ENCODE results near the gene XPNPEP2. TPM values are rescaled to one million over a fixed set of nuclear protein-coding genes. Genes with fewer than 3 reads are reported as not detected.

XPNPEP2 gene
- total and polyA plus RNA-seq, 4 donors: 0.19 to 23.0 (median 4.9) TPM

- TF ChIP-seq, protein P1, sequence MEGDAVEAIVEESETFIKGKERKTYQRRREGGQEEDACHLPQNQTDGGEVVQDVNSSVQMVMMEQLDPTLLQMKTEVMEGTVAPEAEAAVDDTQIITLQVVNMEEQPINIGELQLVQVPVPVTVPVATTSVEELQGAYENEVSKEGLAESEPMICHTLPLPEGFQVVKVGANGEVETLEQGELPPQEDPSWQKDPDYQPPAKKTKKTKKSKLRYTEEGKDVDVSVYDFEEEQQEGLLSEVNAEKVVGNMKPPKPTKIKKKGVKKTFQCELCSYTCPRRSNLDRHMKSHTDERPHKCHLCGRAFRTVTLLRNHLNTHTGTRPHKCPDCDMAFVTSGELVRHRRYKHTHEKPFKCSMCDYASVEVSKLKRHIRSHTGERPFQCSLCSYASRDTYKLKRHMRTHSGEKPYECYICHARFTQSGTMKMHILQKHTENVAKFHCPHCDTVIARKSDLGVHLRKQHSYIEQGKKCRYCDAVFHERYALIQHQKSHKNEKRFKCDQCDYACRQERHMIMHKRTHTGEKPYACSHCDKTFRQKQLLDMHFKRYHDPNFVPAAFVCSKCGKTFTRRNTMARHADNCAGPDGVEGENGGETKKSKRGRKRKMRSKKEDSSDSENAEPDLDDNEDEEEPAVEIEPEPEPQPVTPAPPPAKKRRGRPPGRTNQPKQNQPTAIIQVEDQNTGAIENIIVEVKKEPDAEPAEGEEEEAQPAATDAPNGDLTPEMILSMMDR (IDR thresholded peaks at IDR 0.05; ENCODE audit: low read depth, low read length, missing input control): no peak
- TF ChIP-seq, protein P2, sequence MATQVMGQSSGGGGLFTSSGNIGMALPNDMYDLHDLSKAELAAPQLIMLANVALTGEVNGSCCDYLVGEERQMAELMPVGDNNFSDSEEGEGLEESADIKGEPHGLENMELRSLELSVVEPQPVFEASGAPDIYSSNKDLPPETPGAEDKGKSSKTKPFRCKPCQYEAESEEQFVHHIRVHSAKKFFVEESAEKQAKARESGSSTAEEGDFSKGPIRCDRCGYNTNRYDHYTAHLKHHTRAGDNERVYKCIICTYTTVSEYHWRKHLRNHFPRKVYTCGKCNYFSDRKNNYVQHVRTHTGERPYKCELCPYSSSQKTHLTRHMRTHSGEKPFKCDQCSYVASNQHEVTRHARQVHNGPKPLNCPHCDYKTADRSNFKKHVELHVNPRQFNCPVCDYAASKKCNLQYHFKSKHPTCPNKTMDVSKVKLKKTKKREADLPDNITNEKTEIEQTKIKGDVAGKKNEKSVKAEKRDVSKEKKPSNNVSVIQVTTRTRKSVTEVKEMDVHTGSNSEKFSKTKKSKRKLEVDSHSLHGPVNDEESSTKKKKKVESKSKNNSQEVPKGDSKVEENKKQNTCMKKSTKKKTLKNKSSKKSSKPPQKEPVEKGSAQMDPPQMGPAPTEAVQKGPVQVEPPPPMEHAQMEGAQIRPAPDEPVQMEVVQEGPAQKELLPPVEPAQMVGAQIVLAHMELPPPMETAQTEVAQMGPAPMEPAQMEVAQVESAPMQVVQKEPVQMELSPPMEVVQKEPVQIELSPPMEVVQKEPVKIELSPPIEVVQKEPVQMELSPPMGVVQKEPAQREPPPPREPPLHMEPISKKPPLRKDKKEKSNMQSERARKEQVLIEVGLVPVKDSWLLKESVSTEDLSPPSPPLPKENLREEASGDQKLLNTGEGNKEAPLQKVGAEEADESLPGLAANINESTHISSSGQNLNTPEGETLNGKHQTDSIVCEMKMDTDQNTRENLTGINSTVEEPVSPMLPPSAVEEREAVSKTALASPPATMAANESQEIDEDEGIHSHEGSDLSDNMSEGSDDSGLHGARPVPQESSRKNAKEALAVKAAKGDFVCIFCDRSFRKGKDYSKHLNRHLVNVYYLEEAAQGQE (IDR thresholded peaks at IDR 0.05): no peak
- no peak for TF ChIP-seq NR2F2 (IDR thresholded peaks at IDR 0.05)
- no peak for TF ChIP-seq MAX (IDR thresholded peaks at IDR 0.05)
- no peak for TF ChIP-seq RXRA (IDR thresholded peaks at IDR 0.05)
- no peak for TF ChIP-seq YY1 (IDR thresholded peaks at IDR 0.05)
- TF ChIP-seq EGR1 (IDR thresholded peaks at IDR 0.05; ENCODE audit: low read depth in 2 of 2): no peak
- WGBS: 71% methylated on average over 2 of the region's 2 CpGs
- H3K9ac ChIP-seq (ENCODE audit: low read depth in 1 of 2, low read length in 2 of 2): no peak overlapping the region
- no peaks in the 10 kb centered on the region for H3K27me3 ChIP-seq (ENCODE audit: control insufficient read depth in 4 of 4, insufficient read depth in 4 of 4, low read length in 3 of 4)
- no peaks in the 10 kb centered on the region for H3K9me3 ChIP-seq (ENCODE audit: control insufficient read depth in 4 of 4, low read length in 3 of 4)
- H3K4me1 ChIP-seq (ENCODE audit: control insufficient read depth in 4 of 4, insufficient read depth in 4 of 4, low read length in 3 of 4): peaks cover 0 to 9% (median 8%) of the 10 kb centered on the region in 4 donors
- no peak overlapping the region for H3K4me3 ChIP-seq (ENCODE audit: low read depth in 1 of 3, low read length in 3 of 3)
- no peak for DNase-seq (ENCODE audit: low spot score)
- no peaks in the 10 kb centered on the region for H3K36me3 ChIP-seq (ENCODE audit: control insufficient read depth in 4 of 4, insufficient read depth in 3 of 4, low read depth in 1 of 4, low read length in 3 of 4)
- no peak overlapping the region for H3K27ac ChIP-seq (ENCODE audit: low read depth in 1 of 2, low read length in 2 of 2)
Measured at GRCh38 chrX:129731228-129731627, 7.6 kb upstream of the XPNPEP2 start.

DNA sequence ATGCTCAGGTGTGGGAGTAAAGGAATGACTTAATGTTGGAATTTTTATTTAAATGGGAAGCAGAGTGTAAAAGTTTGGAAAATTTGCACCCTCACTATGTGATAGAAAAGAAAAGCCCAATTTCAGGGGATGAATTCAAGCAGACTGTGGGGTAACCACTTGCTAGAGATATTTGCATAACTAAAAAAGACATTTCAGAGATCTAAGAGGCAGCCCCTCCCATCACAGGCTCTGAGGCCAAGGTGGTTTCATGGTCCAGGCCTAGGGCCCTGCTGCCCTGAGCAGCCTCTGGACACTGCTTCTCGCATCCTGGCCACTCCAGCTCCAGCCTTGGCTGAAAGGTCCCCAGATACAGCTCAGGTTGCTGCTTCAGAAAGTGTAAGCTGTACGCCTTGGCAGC, 5.9 kb upstream of the XPNPEP2 start:
- H3K4me3 ChIP-seq (ENCODE audit: low read depth in 1 of 3, low read length in 3 of 3): no peak overlapping the region
- no peaks in the 10 kb centered on the region for H3K36me3 ChIP-seq (ENCODE audit: control insufficient read depth in 4 of 4, insufficient read depth in 3 of 4, low read depth in 1 of 4, low read length in 3 of 4)
- DNase-seq (ENCODE audit: low spot score): no peak
- H3K4me1 ChIP-seq (ENCODE audit: control insufficient read depth in 4 of 4, insufficient read depth in 4 of 4, low read length in 3 of 4): peaks cover 3 to 25% (median 22%) of the 10 kb centered on the region in 4 donors
- TF ChIP-seq GABPA (IDR thresholded peaks at IDR 0.05 in 1 of 2, conservative IDR thresholded peaks at IDR 0.05 in 1 of 2) (no peak), HNF4G (IDR thresholded peaks at IDR 0.05) (no peak), HNF4A (conservative IDR thresholded peaks at IDR 0.05) (no peak), EGR1 (IDR thresholded peaks at IDR 0.05; ENCODE audit: low read depth in 2 of 2) (no peak), FOXA1 (IDR thresholded peaks at IDR 0.05) (no peak), YY1 (IDR thresholded peaks at IDR 0.05) (no peak), FOXA2 (IDR thresholded peaks at IDR 0.05) (no peak), RXRA (IDR thresholded peaks at IDR 0.05) (no peak)
- TF ChIP-seq, protein P2 (IDR thresholded peaks at IDR 0.05): no peak
- 97% methylated on average over 2 of the region's 2 CpGs for WGBS
- H3K9me3 ChIP-seq (ENCODE audit: control insufficient read depth in 4 of 4, low read length in 3 of 4): no peaks in the 10 kb centered on the region
- H3K27ac ChIP-seq (ENCODE audit: low read depth in 1 of 2, low read length in 2 of 2): no peak overlapping the region
- H3K9ac ChIP-seq (ENCODE audit: low read depth in 1 of 2, low read length in 2 of 2): no peak overlapping the region
- no peaks in the 10 kb centered on the region for H3K27me3 ChIP-seq (ENCODE audit: control insufficient read depth in 4 of 4, insufficient read depth in 4 of 4, low read length in 3 of 4)

Measured in liver (tissue), 9 donors.